Lower lobe of right lung (tissue), 2 donors: ENCODE measurements around the gene EBLN2. TPM values are rescaled to one million over a fixed set of nuclear protein-coding genes. Genes with fewer than 3 reads are reported as not detected.

ENCODE experiments used
- ATAC-seq, 2 donors: fragments of 200-7000 bp; cut with Tn5 transposase; one replicate each; pipeline ENCODE4 v1.9.1; 2020 to 2022; ENCODE audit warnings: mild to moderate bottlenecking in 2 of 2, moderate library complexity in 2 of 2
- DNase-seq: peaks from one replicate; pipeline ENCODE4 v3.0.0-alpha.2; 2020
- H3K27ac ChIP-seq: fragments of 200-600 bp; one replicate; pipeline ENCODE4 v1.8.0; 2022
- H3K27me3 ChIP-seq: fragments of 200-600 bp; one replicate; pipeline ENCODE4 v1.8.0; 2022; ENCODE audit warnings: low read depth
- H3K36me3 ChIP-seq: fragments of 200-600 bp; one replicate; pipeline ENCODE4 v1.8.0; 2022; ENCODE audit warnings: mild to moderate bottlenecking
- H3K4me1 ChIP-seq: fragments of 200-600 bp; one replicate; pipeline ENCODE4 v1.8.0; 2022
- H3K4me3 ChIP-seq: fragments of 200-600 bp; one replicate; pipeline ENCODE4 v1.8.0; 2022; ENCODE audit warnings: mild to moderate bottlenecking
- H3K9me3 ChIP-seq: fragments of 200-600 bp; one replicate; pipeline ENCODE4 v1.8.0; 2022
- intact Hi-C: fragments of 100-400 bp; cut with DNase I; formaldehyde crosslinking; loops from one replicate; pipeline ENCODE4 v1.11.0; 2022
- total RNA-seq: library from RNA; stranded (reverse); fragmentation: NEBNext Ultra II Directional; extraction: Animal tissue kit (Norgen Biotek cat#: 25700); gene quantifications from one replicate; pipeline ENCODE4 v1.2.1, GENCODE V29; 2021
- TF ChIP-seq, protein P1 (sequence below): fragments of 200-600 bp; IDR thresholded peaks from one replicate; pipeline ENCODE4 v1.8.0; 2022; ENCODE audit warnings: antibody characterized with exemption, mild to moderate bottlenecking
- donor health status: DM: no; HTN: yes; CAD: no; lungs with severe emphysema.

EBLN2 gene
- total RNA-seq, 1 donor from 2014 or later, result 3.6 TPM

DNA sequence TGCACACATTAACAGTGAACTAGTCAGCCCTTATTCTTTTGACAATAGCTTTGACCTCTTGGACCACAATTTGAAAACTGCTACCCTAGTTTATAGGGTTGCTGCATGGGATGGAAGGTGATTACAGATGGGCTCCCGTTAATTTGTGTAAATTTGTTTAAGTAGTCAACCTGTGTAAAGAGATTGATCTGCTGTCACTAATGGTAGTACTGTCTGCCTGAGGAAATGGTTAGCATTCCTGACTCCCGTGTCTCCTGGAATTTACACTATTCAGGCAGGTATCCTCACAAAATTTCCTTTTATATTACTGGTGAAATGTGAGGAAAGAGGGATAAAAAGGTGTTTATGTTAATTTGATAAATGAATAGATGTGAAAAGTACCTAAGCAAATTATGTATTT is 15.3 kb upstream of the EBLN2 start:
- Histone ChIP-seq H3K27ac (no peak overlapping the region), H3K4me1 (peaks cover 26% of the 10 kb centered on the region), H3K9me3 (no peaks in the 10 kb centered on the region), H3K36me3 (peaks cover 15% of the 10 kb centered on the region), H3K4me3 (no peak overlapping the region), H3K27me3 (no peaks in the 10 kb centered on the region)
- intact Hi-C loops, result no loop called here
- TF ChIP-seq, protein P1, sequence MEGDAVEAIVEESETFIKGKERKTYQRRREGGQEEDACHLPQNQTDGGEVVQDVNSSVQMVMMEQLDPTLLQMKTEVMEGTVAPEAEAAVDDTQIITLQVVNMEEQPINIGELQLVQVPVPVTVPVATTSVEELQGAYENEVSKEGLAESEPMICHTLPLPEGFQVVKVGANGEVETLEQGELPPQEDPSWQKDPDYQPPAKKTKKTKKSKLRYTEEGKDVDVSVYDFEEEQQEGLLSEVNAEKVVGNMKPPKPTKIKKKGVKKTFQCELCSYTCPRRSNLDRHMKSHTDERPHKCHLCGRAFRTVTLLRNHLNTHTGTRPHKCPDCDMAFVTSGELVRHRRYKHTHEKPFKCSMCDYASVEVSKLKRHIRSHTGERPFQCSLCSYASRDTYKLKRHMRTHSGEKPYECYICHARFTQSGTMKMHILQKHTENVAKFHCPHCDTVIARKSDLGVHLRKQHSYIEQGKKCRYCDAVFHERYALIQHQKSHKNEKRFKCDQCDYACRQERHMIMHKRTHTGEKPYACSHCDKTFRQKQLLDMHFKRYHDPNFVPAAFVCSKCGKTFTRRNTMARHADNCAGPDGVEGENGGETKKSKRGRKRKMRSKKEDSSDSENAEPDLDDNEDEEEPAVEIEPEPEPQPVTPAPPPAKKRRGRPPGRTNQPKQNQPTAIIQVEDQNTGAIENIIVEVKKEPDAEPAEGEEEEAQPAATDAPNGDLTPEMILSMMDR, result no peak
- ATAC-seq, result no peak
- DNase-seq, result no peak

- H3K4me1 ChIP-seq, result peaks cover 11% of the 10 kb centered on the region
- no peak for DNase-seq
- H3K36me3 ChIP-seq, result peaks cover 15% of the 10 kb centered on the region
- intact Hi-C loops, result no loop called here
- TF ChIP-seq, protein P1, result no peak
- H3K27me3 ChIP-seq, result no peaks in the 10 kb centered on the region
- H3K27ac ChIP-seq, result no peak overlapping the region
- H3K9me3 ChIP-seq, result no peaks in the 10 kb centered on the region
- ATAC-seq, result no peak
- no peak overlapping the region for H3K4me3 ChIP-seq
Measured at GRCh38 chr3:73049319-73049718, 12.1 kb upstream of the EBLN2 start.

DNA sequence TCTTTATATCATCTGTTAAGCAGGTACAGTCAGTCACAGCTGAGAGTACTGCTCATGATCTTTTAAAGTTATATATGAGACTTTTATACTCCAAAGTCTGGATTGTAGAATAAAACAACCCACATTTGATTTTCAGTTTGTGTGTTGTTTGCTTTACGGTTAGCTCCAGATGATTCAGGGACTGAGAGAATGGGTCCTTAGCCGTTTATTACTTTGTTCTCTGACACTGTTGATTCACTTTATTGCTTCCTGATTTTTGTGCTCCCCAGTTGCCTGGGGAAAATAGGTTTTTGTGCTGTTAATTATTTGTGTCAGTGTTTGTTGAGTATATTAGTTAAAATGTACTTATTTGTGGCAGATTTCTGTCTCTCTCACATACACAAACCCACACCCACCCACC is 8.6 kb upstream of the EBLN2 start:
- TF ChIP-seq, protein P1, result no peak
- Histone ChIP-seq H3K27me3 (no peaks in the 10 kb centered on the region), H3K36me3 (peaks cover 12% of the 10 kb centered on the region), H3K27ac (no peak overlapping the region), H3K4me3 (no peak overlapping the region), H3K4me1 (peaks cover 14% of the 10 kb centered on the region), H3K9me3 (no peaks in the 10 kb centered on the region)
- DNase-seq (no peak), ATAC-seq (no peak)
- intact Hi-C loops, result no loop called here

GRCh38 chr3:73055583-73055982 is 5.9 kb upstream of the EBLN2 start:
- Histone ChIP-seq H3K4me3 (no peak overlapping the region), H3K27ac (no peak overlapping the region), H3K36me3 (no peaks in the 10 kb centered on the region), H3K27me3 (no peaks in the 10 kb centered on the region), H3K9me3 (no peaks in the 10 kb centered on the region), H3K4me1 (peaks cover 14% of the 10 kb centered on the region)
- no peak for DNase-seq
- intact Hi-C loops, result no loop called here
- TF ChIP-seq, protein P1, result no peak
- ATAC-seq, result peak in 1 of 2 donors; percentile 29

- Histone ChIP-seq H3K36me3 (peaks cover 2% of the 10 kb centered on the region), H3K4me1 (peaks cover 14% of the 10 kb centered on the region), H3K9me3 (no peaks in the 10 kb centered on the region), H3K4me3 (no peak overlapping the region), H3K27ac (no peak overlapping the region), H3K27me3 (no peaks in the 10 kb centered on the region)
- TF ChIP-seq, protein P1, result peak; percentile 51
- intact Hi-C loops, result no loop called here
- DNase-seq (no peak), ATAC-seq (peak; percentile 38 to 83)
Measured at GRCh38 chr3:73056014-73056844, 5.2 kb upstream of the EBLN2 start.
